NCI-H2196 (cell line): ENCODE measurements around the gene QDPR.
"Not testable (repeated sequence)": the region's sequence is repeated elsewhere in the genome, so short reads cannot be mapped to it uniquely, and the experiment has no call there.

Experiments used
- DNase-seq: peaks from one replicate; lab custom pipeline; 2025; ENCODE audit not compliant: unreplicated experiment; lab: John Stamatoyannopoulos, UW

Gene QDPR

GRCh38 chr4:17511950-17512795, at the start of gene QDPR:
QDPR (minus strand) TSS chr4:17512090; CDS start chr4:17512054, 36 bp downstream.
- DNase-seq, result peak; percentile 80

GRCh38 chr4:17561195-17561909, 49.5 kb upstream of the QDPR start:
- no peak for DNase-seq

GRCh38 chr4:17560065-17560673, 48.3 kb upstream of the QDPR start:
- no peak for DNase-seq

GRCh38 chr4:17559709-17560048, 47.8 kb upstream of the QDPR start:
- DNase-seq, result no peak

GRCh38 chr4:17558941-17559708, 47.2 kb upstream of the QDPR start:
- DNase-seq, result no peak

- DNase-seq, result no peak
Measured at GRCh38 chr4:17557880-17558279, 46.0 kb upstream of the QDPR start.

GRCh38 chr4:17556498-17556897, 44.6 kb upstream of the QDPR start:
- DNase-seq, result no peak

GRCh38 chr4:17554568-17554967, 42.7 kb upstream of the QDPR start:
- DNase-seq, result no peak

- no peak for DNase-seq
Measured at GRCh38 chr4:17552427-17552826, 40.5 kb upstream of the QDPR start.

- no peak for DNase-seq
Measured at GRCh38 chr4:17550549-17550948, 38.7 kb upstream of the QDPR start.

- DNase-seq, result no peak
Measured at GRCh38 chr4:17546678-17547077, 34.8 kb upstream of the QDPR start.

- no peak for DNase-seq
Measured at GRCh38 chr4:17546222-17546621, 34.3 kb upstream of the QDPR start.

- no peak for DNase-seq
Measured at GRCh38 chr4:17545374-17546140, 33.7 kb upstream of the QDPR start.

- DNase-seq, result peak; percentile 37
Measured at GRCh38 chr4:17544831-17545234, 32.9 kb upstream of the QDPR start.

GRCh38 chr4:17544205-17544604, 32.3 kb upstream of the QDPR start:
- DNase-seq, result peak; percentile 46

GRCh38 chr4:17537060-17537459, 25.2 kb upstream of the QDPR start:
- DNase-seq, result not testable (repeated sequence)

- no peak for DNase-seq
Measured at GRCh38 chr4:17535906-17536305, 24.0 kb upstream of the QDPR start.

GRCh38 chr4:17535242-17535641, 23.4 kb upstream of the QDPR start:
- DNase-seq, result no peak

- DNase-seq, result no peak
Measured at GRCh38 chr4:17534705-17535104, 22.8 kb upstream of the QDPR start.

GRCh38 chr4:17531538-17532285, 19.8 kb upstream of the QDPR start:
- DNase-seq, result no peak
